Activated CD4-positive, alpha-beta T cell treated with anti-CD3 and anti-CD28 coated beads, Interleukin-2, amount 50 U/mL, for 1 hour (primary cell): ENCODE results near the gene ZNF337.
"Not testable (repeated sequence)": the region's sequence is repeated elsewhere in the genome, so short reads cannot be mapped to it uniquely, and the experiment has no call there.

Experiments
- DNase-seq: peaks from one replicate; pipeline ENCODE4 v3.0.0-alpha.2; 2020

ZNF337 gene

DNA sequence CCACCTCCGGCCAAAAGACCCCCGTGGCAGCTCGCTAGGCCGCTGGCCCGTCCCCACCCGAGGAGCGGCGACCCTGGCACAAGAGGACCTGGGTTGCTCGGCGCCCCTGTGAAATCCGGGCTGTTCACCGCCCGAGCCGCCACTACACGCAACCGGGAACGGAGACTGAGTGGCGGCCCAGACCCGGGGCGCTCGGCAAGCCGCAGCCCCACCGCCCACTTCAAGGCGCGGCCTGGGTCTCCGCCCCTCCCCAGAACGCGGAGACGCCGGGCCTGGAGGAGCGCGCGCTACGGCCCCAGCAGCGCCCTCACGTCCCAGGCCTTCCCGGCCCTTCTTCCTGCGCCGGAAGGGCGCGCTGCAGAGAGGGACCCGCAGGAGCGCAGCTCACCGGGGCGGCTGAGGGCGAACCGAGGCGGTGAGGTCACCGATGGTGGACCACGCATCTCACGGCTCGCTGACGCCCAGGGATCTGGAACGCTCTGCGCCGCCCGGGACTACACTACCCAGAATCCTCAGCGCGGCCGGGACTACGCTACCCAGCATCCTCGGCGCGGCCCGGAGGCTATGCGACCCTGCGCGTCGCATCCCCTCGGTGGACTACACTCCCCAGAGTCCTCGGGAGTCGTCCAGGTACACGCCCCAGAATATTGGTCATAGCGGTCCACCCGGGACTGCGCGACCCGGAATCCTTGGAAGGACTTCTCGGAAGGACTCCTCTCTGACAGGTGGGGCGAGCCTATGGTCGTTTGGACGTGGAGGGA is at the start of gene ZNF337:
Gene ZNF337, minus strand, starts transcription at position 483 of the 761 bp plus-strand sequence. CDS start 10,436 bp downstream, outside the sequence.
- DNase-seq: peak; percentile 92

DNA sequence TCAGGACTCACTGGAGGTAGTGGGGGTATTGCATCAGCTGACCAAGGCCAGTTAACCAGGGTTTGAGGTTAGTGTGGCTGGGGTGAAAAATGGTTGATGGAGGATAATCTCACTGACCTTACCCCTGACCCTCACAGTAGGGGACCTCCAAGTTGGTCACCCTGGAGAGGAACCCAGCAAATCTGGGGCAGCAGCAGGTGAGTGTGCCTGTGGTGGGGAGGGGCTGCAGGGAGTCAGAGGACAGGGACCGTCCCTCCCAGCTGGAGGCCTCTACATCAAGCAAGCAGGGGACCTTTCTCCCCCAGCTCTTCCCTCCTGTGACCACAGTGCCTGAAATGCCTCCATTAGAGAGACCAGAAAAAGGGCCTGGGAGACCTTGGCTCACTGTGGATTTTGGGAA is 49.1 kb upstream of the ZNF337 start:
- DNase-seq: no peak

DNA sequence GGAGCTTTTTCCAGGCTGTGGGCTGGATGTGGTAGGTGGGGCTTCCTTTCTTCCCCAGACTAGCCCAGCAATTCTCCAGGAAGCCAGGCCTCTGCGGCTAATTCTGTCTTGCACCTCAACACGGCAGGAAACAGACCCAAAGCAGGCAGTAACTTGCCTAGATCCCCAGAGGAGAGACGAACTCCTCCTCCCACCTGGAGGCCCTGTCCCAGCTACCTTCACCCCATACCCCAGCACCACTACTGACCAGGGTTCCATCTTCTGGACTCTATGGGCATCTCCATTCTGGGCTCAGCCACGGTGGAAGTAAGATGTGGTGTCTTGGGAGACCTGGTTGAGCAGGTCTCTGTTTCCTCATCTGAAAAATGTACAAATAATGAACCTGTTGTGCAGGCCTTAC is 48.4 kb upstream of the ZNF337 start:
- DNase-seq: no peak

DNA sequence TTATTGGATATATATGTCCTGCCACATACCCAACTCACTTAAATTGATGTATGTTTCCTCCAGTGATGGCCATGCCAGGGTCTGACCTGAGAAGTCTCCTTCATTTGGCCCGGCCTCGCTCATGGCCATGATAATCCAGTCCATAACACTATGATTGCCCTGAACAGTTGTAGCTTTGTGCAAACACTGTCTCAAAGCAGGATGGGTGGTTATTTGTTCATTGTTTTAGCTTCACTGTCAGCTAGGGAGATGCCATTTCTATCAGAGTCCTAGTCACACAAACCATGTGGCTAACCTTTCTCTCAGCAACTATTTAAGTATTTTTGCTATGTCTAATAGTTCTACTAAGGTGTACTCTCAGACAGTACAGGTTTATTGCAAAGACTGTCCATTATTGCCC is 47.6 kb upstream of the ZNF337 start:
- DNase-seq: no peak

DNA sequence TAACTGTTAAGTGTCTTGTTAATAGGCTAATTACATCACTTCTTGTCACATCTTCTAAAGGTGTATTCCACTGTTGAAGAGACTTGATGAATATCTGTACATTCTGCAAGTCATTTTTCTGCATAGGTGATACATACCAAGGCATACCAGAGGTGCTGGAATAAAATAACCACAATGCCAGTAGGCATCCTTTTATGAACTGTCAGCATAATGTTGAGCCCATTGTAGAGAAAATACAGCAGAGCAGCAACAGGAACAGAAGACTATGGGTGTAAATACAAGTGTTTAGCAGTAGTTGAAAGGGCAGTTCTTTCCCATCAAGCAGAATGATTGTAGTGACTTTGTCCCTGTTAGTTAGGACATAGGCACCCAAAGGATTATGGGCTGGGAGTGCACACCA is 44.4 kb upstream of the ZNF337 start:
- no peak for DNase-seq

DNA sequence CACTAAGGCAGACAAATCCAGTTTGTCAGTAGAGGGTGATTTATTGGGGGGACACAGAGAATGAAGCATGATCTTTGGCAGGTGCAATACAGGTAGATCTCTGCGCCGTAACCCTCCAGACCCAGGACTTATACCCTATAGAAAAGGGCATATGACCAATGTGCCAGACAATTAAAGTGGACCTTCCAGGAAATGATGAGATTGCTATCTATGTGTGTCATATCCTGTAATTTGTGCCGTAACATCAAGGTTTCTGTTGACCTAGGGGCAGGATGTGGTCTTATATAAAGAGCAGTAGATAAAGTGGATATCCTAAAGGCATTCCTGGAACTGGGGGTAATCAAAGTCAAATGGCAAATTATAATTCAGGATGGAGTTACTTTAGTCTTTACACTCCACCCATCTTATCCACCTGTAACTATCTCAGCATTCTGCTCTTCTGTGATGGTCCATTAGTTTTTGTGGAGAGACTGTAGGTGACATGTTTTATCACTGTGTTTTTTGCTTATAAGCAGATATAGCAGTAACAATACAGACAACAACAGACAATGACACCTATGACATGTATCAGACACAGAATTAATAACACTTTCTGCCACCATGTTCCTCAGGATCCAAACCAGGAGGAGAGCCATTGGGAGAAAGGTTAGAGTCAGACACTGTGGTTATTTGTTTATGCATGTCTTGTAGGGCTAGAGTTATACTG is 43.1 kb upstream of the ZNF337 start:
- DNase-seq: no peak

DNA sequence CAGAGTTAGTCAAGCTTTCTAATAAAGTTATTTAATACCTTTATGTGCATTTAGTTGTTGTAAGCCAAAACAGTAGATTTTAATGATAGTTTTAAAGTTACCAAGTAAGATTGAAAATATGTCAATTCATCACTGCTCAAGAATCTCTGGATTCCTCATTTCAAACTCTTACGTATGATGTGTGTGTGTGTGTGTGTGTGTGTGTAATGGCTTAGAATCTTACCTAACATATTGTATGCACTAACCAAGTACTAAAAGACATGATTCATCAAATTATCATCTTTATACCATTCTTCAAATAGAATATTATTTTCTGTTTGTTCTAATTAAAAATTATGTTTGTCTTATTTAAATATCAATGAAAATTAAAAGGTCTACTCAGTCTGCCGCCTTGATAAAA is 41.5 kb upstream of the ZNF337 start:
- no peak for DNase-seq

DNA sequence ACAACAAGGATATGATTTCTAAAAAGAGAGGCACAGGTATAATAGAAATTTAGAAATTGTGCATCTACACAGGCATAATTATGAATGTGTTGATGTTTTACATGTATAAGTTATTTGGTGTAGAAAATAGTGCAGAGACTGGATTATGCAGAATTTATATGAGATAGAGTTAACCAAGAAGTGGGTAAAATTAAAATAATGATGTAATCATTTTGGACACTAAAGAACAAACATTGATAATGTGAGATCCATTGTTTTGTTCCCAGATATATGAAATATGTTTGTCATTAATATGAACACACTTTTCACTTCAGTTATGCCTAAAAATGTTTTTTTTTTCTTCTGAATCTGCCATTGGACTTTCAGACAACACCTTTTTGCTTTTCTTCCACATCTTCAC is 37.2 kb upstream of the ZNF337 start:
- DNase-seq: no peak

DNA sequence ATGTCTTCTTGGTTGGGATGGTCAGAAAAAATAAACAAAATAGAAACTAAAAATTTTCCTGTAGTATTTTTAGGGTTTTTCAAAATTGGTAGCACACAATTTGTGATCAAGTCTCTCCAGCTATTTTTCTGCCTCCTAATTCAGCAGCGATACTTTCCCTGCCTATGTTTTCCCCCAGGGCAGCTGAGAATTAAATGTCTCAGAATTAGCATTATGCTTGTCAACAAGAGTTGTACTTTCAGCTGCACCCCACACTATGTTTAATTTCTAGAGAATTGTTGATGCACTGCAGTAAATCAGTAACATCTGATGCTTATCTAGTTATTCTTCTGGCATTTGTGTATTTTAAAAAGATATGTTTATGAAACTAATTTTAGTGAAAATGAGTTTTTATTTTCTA is 34.2 kb upstream of the ZNF337 start:
- DNase-seq: no peak

DNA sequence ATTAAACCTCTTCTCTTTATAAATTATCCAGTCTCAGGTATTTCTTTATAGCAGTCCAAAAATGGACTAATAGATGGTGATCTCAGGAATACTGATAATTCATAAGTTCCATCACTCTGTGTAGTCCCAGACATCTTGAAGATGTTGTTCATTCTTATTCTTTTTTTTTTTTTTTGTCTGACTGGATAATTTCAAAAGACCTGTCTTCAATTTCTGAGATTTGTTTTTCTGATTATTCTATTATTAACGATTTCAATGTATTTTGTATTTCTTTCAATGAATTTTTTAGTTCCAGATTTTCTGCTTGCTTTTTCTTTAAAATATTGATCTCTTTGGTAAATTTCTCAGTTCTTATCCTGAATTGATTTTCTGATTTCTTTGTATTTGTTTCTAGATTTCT is 29.7 kb upstream of the ZNF337 start:
- DNase-seq: no peak

DNA sequence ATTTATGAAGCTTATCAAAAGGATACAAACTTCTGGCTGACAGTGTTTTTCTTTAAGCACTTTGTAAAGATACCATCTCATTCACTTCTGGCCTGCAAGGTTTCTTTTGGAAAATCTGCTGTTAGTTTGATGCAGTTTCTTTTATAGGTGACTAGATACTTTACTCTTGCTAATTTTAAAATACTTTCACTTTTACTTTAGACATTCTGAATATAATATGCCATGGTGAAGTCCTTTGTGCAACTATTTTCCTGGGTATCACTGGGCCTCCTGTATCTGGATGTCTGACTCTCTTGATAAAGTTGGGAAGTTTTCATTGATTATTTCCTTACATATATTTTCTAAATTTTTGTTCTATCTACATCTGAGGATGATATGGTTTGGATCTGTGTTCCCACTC is 29.0 kb upstream of the ZNF337 start:
- no peak for DNase-seq

DNA sequence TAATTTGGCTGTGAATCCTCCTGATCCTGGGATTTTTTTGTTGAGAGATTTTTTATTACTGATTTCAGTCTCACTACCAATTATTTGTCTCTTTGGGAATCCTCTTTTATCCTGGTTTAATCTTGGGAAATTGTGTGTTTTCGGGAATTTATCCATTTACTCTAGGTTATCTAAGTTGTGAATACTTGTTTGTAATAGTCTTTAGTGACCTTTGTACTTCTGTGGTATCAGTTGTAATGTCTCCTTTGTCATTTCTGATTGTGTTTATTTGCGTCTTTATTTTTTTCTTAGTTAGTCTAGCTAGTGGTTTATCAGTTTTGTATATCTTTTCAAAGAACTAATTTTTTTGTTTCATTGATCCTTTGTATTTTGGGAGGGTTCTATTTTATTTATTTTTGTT is 27.3 kb upstream of the ZNF337 start:
- DNase-seq: no peak

DNA sequence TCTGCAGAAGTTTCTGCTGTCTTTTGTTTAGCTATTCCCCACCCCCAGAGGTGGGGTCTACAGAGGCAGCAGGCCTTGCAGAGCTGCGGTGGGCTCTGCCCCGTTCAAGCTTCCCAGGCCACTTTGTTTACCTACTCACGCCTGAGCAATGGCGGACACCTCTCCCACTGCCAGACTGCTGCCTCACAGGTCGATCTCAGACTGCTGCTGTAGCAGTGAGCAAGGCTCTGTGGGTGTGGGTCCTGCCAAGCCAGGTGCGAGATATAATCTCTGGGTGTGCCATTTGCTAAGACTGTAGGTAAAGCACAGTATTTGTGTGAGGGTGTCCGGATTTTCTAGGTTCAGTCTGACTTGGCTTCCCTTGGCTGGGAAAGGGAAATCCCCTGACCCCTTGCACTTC is 23.6 kb upstream of the ZNF337 start:
- no peak for DNase-seq

DNA sequence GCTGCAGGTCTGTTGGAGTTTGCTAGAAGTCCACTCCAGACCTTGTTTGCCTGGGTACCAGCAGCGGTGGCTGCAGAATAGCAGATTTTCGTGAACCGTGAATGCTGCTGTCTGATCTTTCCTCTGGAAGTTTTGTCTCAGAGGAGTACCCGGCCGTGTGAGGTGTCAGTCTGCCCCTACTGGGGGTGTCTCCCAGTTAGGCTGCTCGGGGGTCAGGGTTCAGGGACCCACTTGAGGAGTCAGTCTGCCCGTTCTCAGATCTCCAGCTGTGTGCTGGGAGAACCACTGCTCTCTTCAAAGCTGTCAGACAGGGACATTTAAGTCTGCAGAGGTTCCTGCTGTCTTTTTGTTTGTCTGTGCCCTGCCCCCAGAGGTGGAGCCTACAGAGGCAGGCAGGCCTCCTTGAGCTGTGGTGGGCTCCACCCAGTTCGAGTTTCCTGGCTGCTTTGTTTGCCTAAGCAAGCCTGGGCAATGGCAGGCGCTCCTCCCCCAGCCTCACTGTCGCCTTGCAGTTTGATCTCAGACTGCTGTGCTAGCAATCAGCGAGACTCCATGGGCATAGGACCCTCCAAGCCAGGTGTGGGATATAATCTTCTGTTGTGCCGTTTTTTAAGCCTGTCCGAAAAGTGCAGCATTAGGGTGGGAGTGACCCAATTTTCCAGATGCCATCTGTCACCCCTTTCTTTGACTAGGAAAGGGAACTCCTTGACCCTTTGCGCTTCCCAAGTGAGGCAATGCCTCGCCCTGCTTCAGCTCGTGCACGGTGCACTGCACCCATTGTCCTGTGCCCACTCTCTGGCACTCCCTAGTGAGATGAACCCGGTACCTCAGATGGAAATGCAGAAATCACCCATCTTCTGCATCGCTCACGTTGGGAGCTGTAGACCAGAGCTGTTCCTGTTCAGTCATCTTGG is 22.5 kb upstream of the ZNF337 start:
- peak; percentile 52 for DNase-seq

DNA sequence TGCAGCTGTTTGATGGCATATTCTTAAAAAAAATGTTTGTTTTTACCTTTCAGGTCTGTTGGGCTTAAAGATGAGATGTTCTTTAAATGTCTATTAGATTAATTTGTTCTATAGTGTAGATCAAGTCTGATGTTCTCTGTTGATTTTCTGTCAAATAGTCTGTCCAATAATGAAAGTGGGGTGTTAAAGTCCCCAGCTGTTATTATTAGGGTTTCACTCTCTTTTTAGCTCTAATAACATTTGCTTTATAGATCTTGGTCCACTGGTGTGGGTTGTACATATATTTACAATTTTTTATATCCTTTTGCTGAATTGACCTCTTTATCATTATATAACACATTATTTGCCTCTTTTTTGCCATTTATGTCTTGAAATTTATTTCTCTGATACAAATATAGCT is 11.0 kb upstream of the ZNF337 start:
- DNase-seq: no peak

DNA sequence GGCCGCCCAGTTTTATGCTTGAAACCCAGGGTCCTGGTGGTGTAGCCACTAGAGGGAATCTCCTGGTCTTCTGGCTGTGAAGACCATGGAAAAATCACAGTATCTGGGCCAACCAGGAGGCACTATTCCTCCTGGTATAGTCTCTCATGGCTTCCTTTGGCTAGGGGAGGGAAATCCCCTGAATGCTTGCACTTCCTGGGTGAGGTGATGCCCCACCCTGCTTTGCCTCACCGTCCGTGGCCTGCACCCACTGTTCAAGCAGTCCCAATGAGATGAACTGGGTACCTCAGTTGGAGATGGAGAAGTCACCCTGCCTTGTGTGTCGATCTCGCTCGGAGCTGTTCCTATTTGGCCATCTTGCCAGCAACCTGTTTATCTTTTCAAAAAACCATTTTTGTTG is 10.1 kb upstream of the ZNF337 start:
- peak; percentile 28 for DNase-seq

DNA sequence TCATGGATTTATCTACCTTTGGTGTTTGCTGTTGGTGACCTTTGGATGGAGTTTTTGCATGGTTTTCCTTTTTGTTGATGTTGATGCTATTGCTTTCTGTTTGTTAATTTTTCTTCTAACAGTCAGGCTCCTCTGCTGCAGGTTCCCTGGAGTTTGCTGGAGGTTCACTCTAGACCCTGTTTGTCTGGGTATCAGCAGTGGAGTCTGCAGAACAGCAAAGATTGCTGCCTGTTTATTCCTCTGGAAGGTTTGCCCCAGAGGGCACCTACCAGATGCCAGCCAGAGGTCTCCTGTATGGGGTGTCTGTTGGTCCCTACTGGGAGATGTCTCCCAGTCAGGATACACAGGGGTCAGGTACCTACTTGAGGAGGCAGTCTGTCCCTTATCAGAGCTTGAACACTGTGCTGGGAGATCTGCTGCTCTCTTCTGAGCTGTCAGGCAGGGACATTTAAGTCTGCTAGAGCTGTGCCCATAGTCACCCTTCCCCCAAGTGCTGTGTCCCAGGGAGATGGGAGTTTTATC is 9.2 kb upstream of the ZNF337 start:
- no peak for DNase-seq

DNA sequence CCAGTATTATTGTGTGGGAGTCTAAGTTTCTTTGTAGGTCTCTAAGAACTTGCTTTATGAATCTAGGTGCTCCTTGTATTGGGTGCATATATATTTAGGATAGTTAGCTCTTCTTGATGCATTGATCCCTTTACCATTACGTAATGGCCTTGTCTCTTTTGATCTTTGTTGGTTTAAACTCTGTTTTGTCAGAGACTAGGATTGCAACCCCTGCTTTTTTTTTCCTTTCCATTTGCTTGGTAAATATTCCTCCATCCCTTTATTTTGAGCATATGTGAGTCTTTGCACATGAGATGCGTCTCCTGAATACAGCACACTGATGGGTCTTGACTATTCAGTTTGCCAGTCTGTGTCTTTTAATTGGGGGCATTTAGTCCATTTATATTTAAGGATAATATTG is 7.7 kb upstream of the ZNF337 start:
- DNase-seq: not testable (repeated sequence)

DNA sequence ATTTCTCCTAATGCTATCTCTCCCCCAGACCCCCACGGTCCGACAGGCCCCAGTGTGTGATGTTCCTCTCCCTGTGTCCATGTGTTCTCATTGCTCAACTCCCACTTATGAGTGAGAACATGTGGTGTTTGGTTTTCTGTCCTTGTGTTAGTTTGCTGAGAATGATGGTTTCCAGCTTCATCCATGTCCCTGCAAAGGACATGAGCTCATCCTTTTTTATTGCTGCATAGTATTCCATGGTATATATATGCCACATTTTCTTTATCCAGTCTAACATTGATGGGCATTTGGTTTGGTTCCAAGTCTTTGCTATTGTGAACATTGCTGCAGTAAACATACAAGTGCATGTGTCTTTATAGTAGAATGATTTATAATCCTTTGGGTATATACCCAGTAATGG is 4.2 kb upstream of the ZNF337 start:
- not testable (repeated sequence) for DNase-seq

DNA sequence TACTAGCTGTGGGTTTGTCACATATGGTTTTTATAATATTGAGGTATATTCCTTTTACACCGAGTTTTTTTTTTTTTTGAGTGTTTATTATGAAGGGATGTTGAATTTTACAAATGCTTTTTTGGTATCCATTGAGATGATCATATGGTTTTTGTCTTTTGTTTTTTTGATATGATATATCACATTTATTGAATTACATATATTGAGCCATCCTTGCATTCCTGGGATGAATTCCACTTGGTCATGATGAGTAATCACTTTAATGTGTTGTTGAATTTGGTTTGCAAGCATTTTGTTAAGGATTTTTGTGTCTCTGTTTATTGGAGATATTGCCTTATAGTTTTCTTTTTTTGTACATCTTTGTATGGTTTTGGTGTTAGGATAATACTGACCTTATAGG is 3.3 kb upstream of the ZNF337 start:
- no peak for DNase-seq

DNA sequence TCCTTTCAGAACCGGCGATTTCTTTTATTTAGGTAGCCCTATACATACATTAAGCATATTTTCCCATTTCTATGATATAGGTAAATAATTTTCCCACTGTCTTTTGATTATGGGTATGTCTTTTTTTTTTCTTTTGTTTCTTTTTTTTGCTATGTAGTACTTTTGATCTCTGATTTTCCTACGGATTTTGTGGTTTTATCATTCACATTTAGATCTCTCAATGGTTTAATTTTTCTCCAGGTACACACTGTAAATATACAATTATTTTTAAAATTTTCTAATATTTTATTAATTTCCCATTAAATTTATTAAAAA is 436 bp upstream of the ZNF337 start:
- DNase-seq: no peak

DNA sequence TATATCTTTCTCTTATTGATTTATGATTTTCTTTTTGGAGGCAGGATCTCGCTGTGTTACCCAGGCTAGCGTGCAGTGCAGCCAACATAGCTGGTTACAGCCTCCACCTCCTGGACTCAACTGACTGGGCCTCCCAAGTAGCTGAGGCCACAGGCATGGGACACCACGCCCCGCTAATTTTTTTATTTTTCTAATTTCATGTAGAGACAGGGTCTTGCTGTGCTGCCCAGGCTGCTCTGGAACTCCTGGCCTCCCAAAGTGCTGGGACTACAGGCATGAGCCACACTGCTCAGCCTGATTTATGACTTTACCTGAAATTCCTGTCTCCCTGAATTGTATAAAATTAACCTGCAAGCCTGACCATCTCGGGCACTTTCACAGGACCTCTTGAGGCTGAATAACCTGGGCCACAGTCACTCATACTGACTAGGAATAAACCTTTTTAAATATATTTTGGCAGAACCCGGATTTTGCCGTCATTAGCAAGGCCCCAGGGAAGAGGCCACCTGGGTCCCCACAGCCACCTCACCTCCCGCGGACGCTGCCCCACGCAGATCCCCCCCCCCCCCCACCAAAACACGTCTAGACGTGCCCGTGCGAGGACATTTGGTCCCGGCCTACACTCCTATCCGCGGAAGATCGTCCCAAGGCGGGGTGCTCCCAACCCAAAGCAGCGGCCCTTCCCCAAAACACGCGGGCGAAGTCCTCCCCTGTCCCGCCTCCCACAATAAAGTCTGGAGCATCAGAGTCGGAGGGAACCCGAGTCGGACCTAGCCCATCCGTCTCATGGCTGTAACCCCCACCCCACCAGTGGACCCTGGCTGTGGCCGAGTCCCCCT is 902 bp downstream of the ZNF337 start:
- DNase-seq: no peak

DNA sequence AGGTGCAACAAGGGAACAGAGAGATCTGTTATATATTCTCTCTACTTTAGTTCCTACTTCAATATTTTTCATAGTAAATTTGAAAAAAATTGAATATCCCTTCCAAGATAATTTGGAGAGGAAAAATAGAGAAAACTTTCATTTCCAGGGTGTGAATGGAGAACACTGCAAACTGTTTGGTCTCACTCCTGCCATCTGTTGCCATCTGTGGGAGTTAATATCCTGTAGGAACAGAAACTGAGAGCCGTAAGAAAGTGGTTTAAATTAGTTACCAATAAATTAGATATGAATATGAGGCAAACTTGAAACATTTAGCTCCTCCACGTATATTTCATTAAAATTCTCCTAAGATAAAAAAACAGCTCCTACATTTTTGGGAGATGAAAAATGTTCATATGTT is 4.2 kb downstream of the ZNF337 start:
- no peak for DNase-seq
